ENCODE data around the gene PEX5L.

The PEX5L gene

DNA sequence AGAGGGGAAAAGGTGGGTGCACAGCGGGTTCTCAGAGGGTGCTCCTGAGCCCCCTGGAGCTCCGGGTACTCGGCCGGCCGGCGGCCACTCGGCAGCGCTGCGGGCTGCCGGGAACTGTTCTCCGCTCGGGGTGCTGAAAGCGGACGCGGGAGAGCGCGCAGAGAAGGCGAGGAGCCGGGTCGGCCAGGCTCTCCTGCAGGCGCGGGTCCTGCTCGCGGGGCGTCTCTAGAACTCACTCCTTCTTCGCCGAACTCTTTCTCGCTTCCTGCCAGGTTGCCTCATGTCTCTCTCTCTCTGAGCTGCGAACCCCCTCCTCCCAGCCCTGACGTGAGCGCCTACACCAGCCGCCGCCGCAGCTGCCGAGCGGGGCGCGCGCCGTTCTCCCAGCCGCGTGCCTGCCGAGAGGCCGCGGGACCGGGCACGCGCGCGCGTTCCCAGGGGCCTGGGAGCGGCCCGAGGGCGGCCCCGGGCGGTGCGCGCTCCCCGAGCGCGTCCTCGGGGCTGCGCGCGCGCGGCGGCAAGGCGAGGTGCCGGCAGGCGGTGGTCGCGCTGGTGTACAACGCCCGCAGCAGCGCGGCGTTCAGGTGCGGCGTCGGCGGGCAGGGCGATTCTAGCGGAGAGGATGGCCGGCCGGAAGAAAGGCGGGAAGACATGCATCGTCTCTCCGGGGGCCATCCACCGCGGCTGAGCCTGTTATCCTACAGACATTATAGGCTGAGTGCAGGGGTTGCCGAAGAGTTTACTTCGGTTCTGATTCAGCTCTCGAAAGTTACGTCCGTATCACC, at the start of gene PEX5L:
Gene PEX5L (minus strand): TSS at position 267 of the 785 bp plus-strand sequence. CDS start 338 bp downstream, outside the sequence.
- TF ChIP-seq EGR1 (IDR thresholded peaks at IDR 0.05) (no peak), FOXM1 (IDR thresholded peaks at IDR 0.05; ENCODE audit: borderline replicate concordance, low read depth) (no peak), TEAD4 (IDR thresholded peaks at IDR 0.05) (no peak), YY1 (IDR thresholded peaks at IDR 0.05; ENCODE audit: low read depth) (no peak), TCF12 (IDR thresholded peaks at IDR 0.05; ENCODE audit: low read depth) (no peak), CREB1 (IDR thresholded peaks at IDR 0.05; ENCODE audit: low read depth) (no peak), RAD21 (IDR thresholded peaks at IDR 0.05; ENCODE audit: low read depth) (peak; percentile 15; the same call in 1 of the 2 replicates), EP300 (IDR thresholded peaks at IDR 0.05; ENCODE audit: borderline replicate concordance) (no peak), MAX (IDR thresholded peaks at IDR 0.05) (peak; percentile 56)
- TF ChIP-seq, protein P1, sequence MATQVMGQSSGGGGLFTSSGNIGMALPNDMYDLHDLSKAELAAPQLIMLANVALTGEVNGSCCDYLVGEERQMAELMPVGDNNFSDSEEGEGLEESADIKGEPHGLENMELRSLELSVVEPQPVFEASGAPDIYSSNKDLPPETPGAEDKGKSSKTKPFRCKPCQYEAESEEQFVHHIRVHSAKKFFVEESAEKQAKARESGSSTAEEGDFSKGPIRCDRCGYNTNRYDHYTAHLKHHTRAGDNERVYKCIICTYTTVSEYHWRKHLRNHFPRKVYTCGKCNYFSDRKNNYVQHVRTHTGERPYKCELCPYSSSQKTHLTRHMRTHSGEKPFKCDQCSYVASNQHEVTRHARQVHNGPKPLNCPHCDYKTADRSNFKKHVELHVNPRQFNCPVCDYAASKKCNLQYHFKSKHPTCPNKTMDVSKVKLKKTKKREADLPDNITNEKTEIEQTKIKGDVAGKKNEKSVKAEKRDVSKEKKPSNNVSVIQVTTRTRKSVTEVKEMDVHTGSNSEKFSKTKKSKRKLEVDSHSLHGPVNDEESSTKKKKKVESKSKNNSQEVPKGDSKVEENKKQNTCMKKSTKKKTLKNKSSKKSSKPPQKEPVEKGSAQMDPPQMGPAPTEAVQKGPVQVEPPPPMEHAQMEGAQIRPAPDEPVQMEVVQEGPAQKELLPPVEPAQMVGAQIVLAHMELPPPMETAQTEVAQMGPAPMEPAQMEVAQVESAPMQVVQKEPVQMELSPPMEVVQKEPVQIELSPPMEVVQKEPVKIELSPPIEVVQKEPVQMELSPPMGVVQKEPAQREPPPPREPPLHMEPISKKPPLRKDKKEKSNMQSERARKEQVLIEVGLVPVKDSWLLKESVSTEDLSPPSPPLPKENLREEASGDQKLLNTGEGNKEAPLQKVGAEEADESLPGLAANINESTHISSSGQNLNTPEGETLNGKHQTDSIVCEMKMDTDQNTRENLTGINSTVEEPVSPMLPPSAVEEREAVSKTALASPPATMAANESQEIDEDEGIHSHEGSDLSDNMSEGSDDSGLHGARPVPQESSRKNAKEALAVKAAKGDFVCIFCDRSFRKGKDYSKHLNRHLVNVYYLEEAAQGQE (IDR thresholded peaks at IDR 0.05; ENCODE audit: low read depth): peak; percentile 97

DNA sequence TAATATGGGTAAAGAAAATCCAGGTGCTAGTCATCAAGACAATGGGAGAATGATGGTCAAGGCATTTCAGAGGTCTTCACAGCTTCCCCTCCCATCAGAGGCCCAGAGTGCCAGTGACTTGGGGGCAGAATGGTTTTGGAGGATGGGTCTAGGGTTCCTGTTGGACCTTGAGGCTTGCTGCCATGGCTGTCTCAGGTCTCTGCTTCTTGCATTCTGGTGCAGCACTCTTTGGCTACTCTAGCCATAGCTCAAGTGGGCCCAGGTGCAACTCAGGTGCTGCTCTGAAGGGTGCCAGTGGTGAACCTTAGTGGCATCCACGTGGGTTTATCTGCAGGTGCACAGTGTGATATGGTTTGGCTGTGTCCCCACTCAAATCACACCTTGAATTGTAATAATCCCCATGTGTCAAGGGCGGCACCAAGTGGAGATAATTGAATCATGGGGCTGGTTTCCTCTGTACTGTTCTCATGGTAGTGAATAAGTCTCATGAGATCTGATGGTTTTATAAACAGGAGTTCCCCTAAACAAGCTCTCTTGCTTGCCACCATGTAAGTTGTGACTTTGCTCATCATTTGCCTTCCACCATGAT, 48.5 kb upstream of the PEX5L start:
- peak; percentile 29; the same call in 1 of the 2 replicates for TF ChIP-seq RAD21 (IDR thresholded peaks at IDR 0.05; ENCODE audit: low read depth)
- no peak for TF ChIP-seq CEBPB (IDR thresholded peaks at IDR 0.05)

DNA sequence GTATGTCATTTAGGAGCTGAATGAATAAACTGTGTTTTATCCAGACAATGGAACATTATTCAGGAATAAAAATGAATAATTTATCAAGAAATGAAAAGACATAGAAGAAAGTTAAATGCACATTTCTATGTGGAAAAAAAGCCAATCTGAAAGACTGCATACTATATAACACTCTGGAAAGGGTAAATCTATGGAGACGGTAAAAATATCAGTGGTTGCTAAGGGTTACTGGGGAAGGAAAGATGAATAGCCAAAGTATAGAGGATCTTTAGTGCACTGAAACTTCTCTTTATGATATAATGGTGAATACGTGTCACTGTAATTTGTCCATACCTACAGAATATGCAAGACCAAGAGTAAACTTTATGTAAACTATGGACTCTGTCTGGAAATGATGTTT, 46.0 kb upstream of the PEX5L start:
- no peak for TF ChIP-seq EP300 (IDR thresholded peaks at IDR 0.05; ENCODE audit: borderline replicate concordance)
- no peak for TF ChIP-seq ZBTB7A (IDR thresholded peaks at IDR 0.05; ENCODE audit: low read depth)
- TF ChIP-seq TAF1 (IDR thresholded peaks at IDR 0.05; ENCODE audit: low read depth): no peak
- no peak for TF ChIP-seq YY1 (IDR thresholded peaks at IDR 0.05; ENCODE audit: low read depth)
- no peak for TF ChIP-seq CEBPB (IDR thresholded peaks at IDR 0.05)
- TF ChIP-seq, protein P2, sequence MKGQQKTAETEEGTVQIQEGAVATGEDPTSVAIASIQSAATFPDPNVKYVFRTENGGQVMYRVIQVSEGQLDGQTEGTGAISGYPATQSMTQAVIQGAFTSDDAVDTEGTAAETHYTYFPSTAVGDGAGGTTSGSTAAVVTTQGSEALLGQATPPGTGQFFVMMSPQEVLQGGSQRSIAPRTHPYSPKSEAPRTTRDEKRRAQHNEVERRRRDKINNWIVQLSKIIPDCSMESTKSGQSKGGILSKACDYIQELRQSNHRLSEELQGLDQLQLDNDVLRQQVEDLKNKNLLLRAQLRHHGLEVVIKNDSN (IDR thresholded peaks at IDR 0.05): no peak
- TF ChIP-seq, protein P1 (IDR thresholded peaks at IDR 0.05; ENCODE audit: low read depth): no peak
- no peak for TF ChIP-seq EGR1 (IDR thresholded peaks at IDR 0.05)

DNA sequence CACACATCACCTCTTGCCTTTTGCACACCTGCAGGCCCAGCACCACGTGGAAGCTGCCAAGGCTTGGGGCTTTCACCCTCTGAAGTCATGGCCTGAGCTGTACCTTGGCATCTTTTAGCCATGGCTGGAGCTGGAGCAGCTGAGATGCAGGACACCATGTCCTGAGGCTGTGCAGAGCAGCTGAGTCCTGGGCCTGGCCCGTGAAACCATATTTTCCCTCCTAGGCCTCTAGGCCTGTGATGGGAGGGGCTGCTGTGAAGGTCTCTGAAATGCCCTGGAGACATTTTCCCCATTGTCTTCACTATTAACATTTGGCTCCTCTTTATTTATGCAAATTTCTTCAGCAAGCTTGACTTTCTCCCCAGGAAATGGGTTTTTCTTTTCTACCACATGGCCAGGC, 41.9 kb upstream of the PEX5L start:
- TF ChIP-seq TEAD4 (IDR thresholded peaks at IDR 0.05) (no peak), FOXM1 (IDR thresholded peaks at IDR 0.05; ENCODE audit: borderline replicate concordance, low read depth) (no peak), RAD21 (IDR thresholded peaks at IDR 0.05; ENCODE audit: low read depth) (no peak), CREB1 (IDR thresholded peaks at IDR 0.05; ENCODE audit: low read depth) (no peak), NFIC (IDR thresholded peaks at IDR 0.05) (no peak), EGR1 (IDR thresholded peaks at IDR 0.05) (no peak), YY1 (IDR thresholded peaks at IDR 0.05; ENCODE audit: low read depth) (no peak), EP300 (IDR thresholded peaks at IDR 0.05; ENCODE audit: borderline replicate concordance) (no peak), TCF12 (IDR thresholded peaks at IDR 0.05; ENCODE audit: low read depth) (no peak), TAF1 (IDR thresholded peaks at IDR 0.05; ENCODE audit: low read depth) (no peak), CEBPB (IDR thresholded peaks at IDR 0.05) (no peak), ZBTB7A (IDR thresholded peaks at IDR 0.05; ENCODE audit: low read depth) (no peak)
- TF ChIP-seq, protein P2 (IDR thresholded peaks at IDR 0.05): no peak

DNA sequence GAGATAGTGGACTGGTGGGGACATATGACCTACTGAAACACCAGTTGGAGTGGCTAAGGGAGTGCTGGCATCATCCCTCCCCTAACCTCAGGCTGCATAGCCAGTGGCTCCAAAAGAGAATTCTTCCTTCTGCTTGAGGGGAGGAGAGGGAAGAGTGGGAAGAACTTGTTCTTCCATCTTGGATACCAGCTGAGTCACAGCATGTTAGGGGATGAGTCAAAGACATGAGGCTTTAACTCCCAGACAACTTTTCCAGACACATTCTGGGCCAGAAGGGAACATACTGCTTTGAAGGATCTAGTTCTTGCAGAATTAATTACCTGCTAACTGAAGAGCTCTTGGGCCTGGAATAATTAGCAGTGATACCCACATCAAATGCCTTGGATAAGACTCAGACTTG, 36.8 kb upstream of the PEX5L start:
- no peak for TF ChIP-seq CREB1 (IDR thresholded peaks at IDR 0.05; ENCODE audit: low read depth)

- TF ChIP-seq EP300 (IDR thresholded peaks at IDR 0.05; ENCODE audit: borderline replicate concordance): no peak
- TF ChIP-seq EGR1 (IDR thresholded peaks at IDR 0.05): no peak
- TF ChIP-seq NFIC (IDR thresholded peaks at IDR 0.05): no peak
- no peak for TF ChIP-seq CEBPB (IDR thresholded peaks at IDR 0.05)
Measured at GRCh38 chr3:180072786-180073185, 36.0 kb upstream of the PEX5L start.
